Vagina (tissue), 2 donors: Measurements from ENCODE around the gene FBXO48.

Source experiments
- CTCF ChIP-seq, 3 experiments: fragments of 450-650 bp in 2 of 3; fragments of 200-600 bp in 1 of 3; sonication (generic) in 1 of 3; IDR thresholded peaks; one replicate each; pipeline ENCODE4 v1.5.1; 2017 to 2019; ENCODE audit warnings: antibody characterized with exemption in 3 of 3, mild to moderate bottlenecking in 2 of 3, moderate library complexity in 2 of 3
- POLR2A ChIP-seq, 2 donors: fragments of 450-650 bp; IDR thresholded peaks; one replicate each; pipeline ENCODE4 v1.6.1; 2017; ENCODE audit warnings: antibody characterized with exemption in 2 of 2, mild to moderate bottlenecking in 2 of 2, moderate library complexity in 2 of 2
- POLR2AphosphoS5 ChIP-seq, 2 donors: sonication (generic); formaldehyde crosslinking; IDR thresholded peaks; one replicate each; pipeline ENCODE4 v1.9.0; 2017; ENCODE audit warnings: antibody characterized with exemption in 2 of 2, mild to moderate bottlenecking in 2 of 2, low read depth in 1 of 2; ENCODE audit not compliant: insufficient read depth in 1 of 2

DNA sequence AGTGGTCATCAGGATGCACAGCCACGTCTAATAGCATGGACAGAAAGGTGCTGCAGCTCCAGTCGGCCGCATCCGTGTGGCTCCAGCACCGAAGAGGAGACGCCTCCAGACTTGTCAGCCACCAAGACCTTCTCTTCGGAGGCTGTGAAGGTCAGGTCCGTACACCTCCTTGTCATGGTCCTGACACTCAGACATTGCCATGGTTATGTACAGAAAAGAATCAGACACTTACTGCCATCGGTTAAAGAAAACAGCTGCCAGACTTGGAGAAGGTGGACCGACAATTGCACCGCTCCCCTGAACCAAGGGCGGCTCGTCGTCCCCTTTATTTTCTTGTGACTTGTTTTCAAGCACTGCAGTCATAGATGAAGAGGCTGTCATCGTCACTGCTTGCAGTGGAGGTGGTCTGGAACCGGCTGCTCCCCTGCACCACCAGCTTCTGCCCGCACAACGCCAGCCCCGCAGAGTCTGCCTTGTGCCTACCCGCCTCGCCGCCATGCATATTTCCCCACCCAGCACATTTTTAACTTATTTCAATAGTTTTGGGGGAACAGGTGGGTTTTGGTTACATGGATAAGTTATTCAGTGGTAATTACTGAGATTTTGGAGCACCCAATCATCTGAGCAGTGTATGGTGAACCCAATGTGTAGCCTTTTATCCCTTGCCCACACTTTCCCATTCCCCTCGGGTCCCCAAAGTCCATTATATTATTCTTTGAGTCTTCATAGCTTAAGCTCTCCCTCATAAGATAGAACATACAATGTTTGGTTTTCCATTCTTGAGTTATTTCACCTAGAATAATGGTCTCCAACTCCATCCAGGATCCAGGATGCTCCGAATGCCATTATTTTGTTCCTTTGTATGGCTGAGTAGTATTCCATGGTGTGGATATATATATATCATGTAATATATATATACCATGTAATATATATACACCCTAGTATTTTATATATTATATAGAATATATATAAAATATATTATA, 18.1 kb downstream of the FBXO48 start:
- TF ChIP-seq CTCF (IDR thresholded peaks at IDR 0.05), result no peak
- no peak for TF ChIP-seq POLR2A (IDR thresholded peaks at IDR 0.05)
- TF ChIP-seq POLR2AphosphoS5 (IDR thresholded peaks at IDR 0.05; ENCODE audit: insufficient read depth in 1 of 2, low read depth in 1 of 2), result no peak
